Liver (tissue), 9 donors: Measurements from ENCODE around the gene NOTCH1. TPM values are rescaled to one million over a fixed set of nuclear protein-coding genes. Genes with fewer than 3 reads are reported as not detected.

ENCODE experiments used
- DNase-seq: peaks from one replicate; pipeline ENCODE4 v3.0.0-alpha.2; 2017; ENCODE audit warnings: low spot score
- H3K27ac ChIP-seq, 2 donors: one replicate each; pipeline ENCODE4 v1.7.0; 2013; ENCODE audit warnings: inconsistent platforms in 2 of 2, low read length in 2 of 2, control low read depth in 1 of 2, low read depth in 1 of 2, mild to moderate bottlenecking in 1 of 2
- H3K27me3 ChIP-seq, 4 donors: one replicate each; pipeline versions ENCODE4 v1.6.1 to v1.7.0; 2013; ENCODE audit warnings: low read length in 3 of 4, inconsistent platforms in 1 of 4, mild to moderate bottlenecking in 1 of 4, moderate library complexity in 1 of 4; ENCODE audit not compliant: control insufficient read depth in 4 of 4, insufficient read depth in 4 of 4
- H3K36me3 ChIP-seq, 4 donors: one replicate each; pipeline versions ENCODE4 v1.6.1 to v1.7.0; 2013; ENCODE audit warnings: low read length in 3 of 4, mild to moderate bottlenecking in 3 of 4, low read depth in 1 of 4, moderate library complexity in 1 of 4; ENCODE audit not compliant: control insufficient read depth in 4 of 4, insufficient read depth in 3 of 4
- H3K4me1 ChIP-seq, 4 donors: one replicate each; pipeline versions ENCODE4 v1.6.1 to v1.7.0; 2013; ENCODE audit warnings: low read length in 3 of 4, mild to moderate bottlenecking in 3 of 4, moderate library complexity in 1 of 4; ENCODE audit not compliant: control insufficient read depth in 4 of 4, insufficient read depth in 4 of 4
- H3K4me3 ChIP-seq, 3 donors: one replicate each; pipeline versions ENCODE4 v1.6.1 to v1.7.0; 2013; ENCODE audit warnings: low read length in 3 of 3, control low read depth in 1 of 3, low read depth in 1 of 3, mild to moderate bottlenecking in 1 of 3
- H3K9ac ChIP-seq, 2 donors: one replicate each; pipeline ENCODE4 v1.7.0; 2013; ENCODE audit warnings: low read length in 2 of 2, mild to moderate bottlenecking in 2 of 2, moderate library complexity in 2 of 2, control low read depth in 1 of 2, low read depth in 1 of 2
- H3K9me3 ChIP-seq, 4 donors: one replicate each; pipeline versions ENCODE4 v1.6.1 to v1.7.0; 2013; ENCODE audit warnings: low read length in 3 of 4; ENCODE audit not compliant: control insufficient read depth in 4 of 4
- ATF3 ChIP-seq: IDR thresholded peaks from 2 replicates; pipeline ENCODE4 v1.6.1; 2016; ENCODE audit warnings: antibody characterized with exemption
- CTCF ChIP-seq: fragments of 150-350 bp; IDR thresholded peaks from 2 replicates; pipeline ENCODE4 v1.5.1; 2017; ENCODE audit warnings: improper control_type of control experiment, low read depth, low read length; ENCODE audit not compliant: missing input control
- EGR1 ChIP-seq, 2 donors: IDR thresholded peaks; 2 replicates each; pipeline ENCODE4 v1.6.1; 2016 to 2018; ENCODE audit warnings: antibody characterized with exemption in 2 of 2, low read depth in 2 of 2
- FOXA1 ChIP-seq: IDR thresholded peaks from 2 replicates; pipeline ENCODE4 v1.6.1; 2016; ENCODE audit warnings: antibody characterized with exemption
- GABPA ChIP-seq, 2 donors: IDR thresholded peaks in 1 of 2; conservative IDR thresholded peaks in 1 of 2; 2 replicates each; pipeline ENCODE4 v1.6.1; 2016; ENCODE audit warnings: antibody characterized with exemption in 2 of 2, mild to moderate bottlenecking in 1 of 2, moderate library complexity in 1 of 2
- HNF4A ChIP-seq, 2 donors: conservative IDR thresholded peaks; 2 replicates each; pipeline ENCODE4 v1.6.1; 2016; ENCODE audit warnings: antibody characterized with exemption in 2 of 2, mild to moderate bottlenecking in 2 of 2
- HNF4G ChIP-seq: IDR thresholded peaks from 2 replicates; pipeline ENCODE4 v1.6.1; 2016; ENCODE audit warnings: antibody characterized with exemption
- JUND ChIP-seq, 2 donors: IDR thresholded peaks; 2 replicates each; pipeline ENCODE4 v1.6.1; 2016; ENCODE audit warnings: antibody characterized with exemption in 2 of 2
- MAX ChIP-seq: IDR thresholded peaks from 2 replicates; pipeline ENCODE4 v1.6.1; 2016; ENCODE audit warnings: antibody characterized with exemption
- NR2F2 ChIP-seq: IDR thresholded peaks from 2 replicates; pipeline ENCODE4 v1.6.1; 2016; ENCODE audit warnings: antibody characterized with exemption
- RAD21 ChIP-seq, 2 donors: IDR thresholded peaks; 2 replicates each; pipeline ENCODE4 v1.6.1; 2016; ENCODE audit warnings: antibody characterized with exemption in 2 of 2, mild to moderate bottlenecking in 2 of 2
- REST ChIP-seq: IDR thresholded peaks from 2 replicates; pipeline ENCODE4 v1.6.1; 2016; ENCODE audit warnings: antibody characterized with exemption, mild to moderate bottlenecking
- RXRA ChIP-seq, 2 donors: IDR thresholded peaks; 2 replicates each; pipeline ENCODE4 v1.6.1; 2017 to 2018; ENCODE audit warnings: antibody characterized with exemption in 2 of 2, mild to moderate bottlenecking in 1 of 2
- SP1 ChIP-seq: IDR thresholded peaks from 2 replicates; pipeline ENCODE4 v1.6.1; 2018; ENCODE audit warnings: antibody characterized with exemption, mild to moderate bottlenecking
- TAF1 ChIP-seq: conservative IDR thresholded peaks from 2 replicates; pipeline ENCODE4 v1.6.1; 2016; ENCODE audit warnings: antibody characterized with exemption, mild to moderate bottlenecking
- YY1 ChIP-seq: IDR thresholded peaks from 2 replicates; pipeline ENCODE4 v1.6.1; 2016; ENCODE audit warnings: antibody characterized with exemption, mild to moderate bottlenecking
- ZBTB33 ChIP-seq: IDR thresholded peaks from 2 replicates; pipeline ENCODE4 v1.6.1; 2016; ENCODE audit warnings: antibody characterized with exemption
- WGBS: extraction: QIAGEN DNeasy Blood & Tissue Kit; methylation state at CpG from one replicate; pipeline ENCODE4 v1.1.7; 2013; 5-methylcytosine and 5-hydroxymethylcytosine counted together
- polyA plus RNA-seq, 2 donors: library from polyadenylated mRNA; stranded (reverse) in 1 of 2; unstranded in 1 of 2; fragments of 200-250 nt in 1 of 2; fragments of >200 nt in 1 of 2; fragmentation: Nextera tagmentation in 1 of 2; extraction: Ambion mirVana in 1 of 2; gene quantifications; one replicate each; pipeline versions ENCODE4 v1.2.1 to v1.2.3, GENCODE V29; 2013 to 2015
- total RNA-seq, 2 donors: library from RNA; depleted of rRNA; stranded (reverse); fragments of >200 nt; gene quantifications; one replicate each; pipeline ENCODE4 v1.2.3, GENCODE V29; 2014
- donor health status: healthy.
- donor health status: healthy.
- donor health status: healthy.
- donor health status: healthy.
- donor health status: healthy.

NOTCH1 gene
- total and polyA plus RNA-seq, 4 donors = 2.4 to 22.3 (median 8.5) TPM

GRCh38 chr9:136470356-136470755, 75.5 kb downstream of the NOTCH1 start:
- DNase-seq = no peak
- Histone ChIP-seq H3K4me3 (no peak overlapping the region), H3K9me3 (no peaks in the 10 kb centered on the region), H3K27me3 (no peaks in the 10 kb centered on the region), H3K36me3 (peaks cover 50 to 98% (median 71%) of the 10 kb centered on the region in 4 donors), H3K4me1 (no peaks in the 10 kb centered on the region), H3K27ac (no peak overlapping the region), H3K9ac (no peak overlapping the region)
- WGBS = 91% methylated on average over 11 of the region's 11 CpGs
- TF ChIP-seq REST (no peak), EGR1 (IDR thresholded peaks at IDR 0.05; ENCODE audit: low read depth in 2 of 2) (no peak), MAX (no peak), NR2F2 (no peak), HNF4A (conservative IDR thresholded peaks at IDR 0.05) (no peak), TAF1 (no peak), YY1 (no peak), FOXA1 (no peak), HNF4G (no peak), ZBTB33 (no peak), JUND (IDR thresholded peaks at IDR 0.05) (no peak)

GRCh38 chr9:136467766-136468165, 78.1 kb downstream of the NOTCH1 start:
- peaks cover 54 to 99% (median 74%) of the 10 kb centered on the region in 4 donors for H3K36me3 ChIP-seq
- TF ChIP-seq HNF4A (conservative IDR thresholded peaks at IDR 0.05) (no peak), RAD21 (IDR thresholded peaks at IDR 0.05) (no peak), YY1 (no peak)
- DNase-seq = no peak
- H3K27me3 ChIP-seq = no peaks in the 10 kb centered on the region
- H3K27ac ChIP-seq = no peak overlapping the region
- WGBS = 90% methylated on average over 15 of the region's 15 CpGs
- no peaks in the 10 kb centered on the region for H3K4me1 ChIP-seq
- H3K4me3 ChIP-seq = no peak overlapping the region
- H3K9ac ChIP-seq = no peak overlapping the region
- H3K9me3 ChIP-seq = no peaks in the 10 kb centered on the region

- Histone ChIP-seq H3K27me3 (no peaks in the 10 kb centered on the region), H3K4me3 (no peak overlapping the region), H3K27ac (no peak overlapping the region), H3K36me3 (peaks cover 47 to 96% (median 76%) of the 10 kb centered on the region in 4 donors), H3K9ac (no peak overlapping the region), H3K4me1 (no peaks in the 10 kb centered on the region), H3K9me3 (no peaks in the 10 kb centered on the region)
- no peak for TF ChIP-seq CTCF
- no peak for TF ChIP-seq FOXA1
- TF ChIP-seq HNF4G = no peak
- TF ChIP-seq ZBTB33 = no peak
- TF ChIP-seq SP1 = no peak
- no peak for TF ChIP-seq NR2F2
- TF ChIP-seq ATF3 = no peak
- TF ChIP-seq GABPA (IDR thresholded peaks at IDR 0.05 in 1 of 2, conservative IDR thresholded peaks at IDR 0.05 in 1 of 2) = no peak
- no peak for TF ChIP-seq RXRA (IDR thresholded peaks at IDR 0.05)
- no peak for DNase-seq
- 96% methylated on average over 30 of the region's 30 CpGs for WGBS
Measured at GRCh38 chr9:136466155-136466541, 79.7 kb downstream of the NOTCH1 start.
